Endothelial cell (in vitro differentiated cells): Measurements from ENCODE around the gene GABRG3. TPM values are rescaled to one million over a fixed set of nuclear protein-coding genes. Genes with fewer than 3 reads are reported as not detected.

Experiments used
- DNase-seq: peaks from one replicate; pipeline ENCODE4 v3.0.0; 2021; ENCODE audit warnings: low spot score
- H3K27ac Mint-ChIP-seq: one replicate; pipeline ENCODE4 v1.8.0; 2021; ENCODE audit warnings: mixed read lengths, inconsistent platforms; ENCODE audit not compliant: unreplicated experiment
- H3K27me3 Mint-ChIP-seq: one replicate; pipeline ENCODE4 v1.8.0; 2021; ENCODE audit warnings: mild to moderate bottlenecking, moderate library complexity, mixed read lengths, inconsistent platforms; ENCODE audit not compliant: unreplicated experiment
- H3K36me3 Mint-ChIP-seq: one replicate; pipeline ENCODE4 v1.8.0; 2021; ENCODE audit warnings: mild to moderate bottlenecking, low read depth, mixed read lengths, inconsistent platforms; ENCODE audit not compliant: unreplicated experiment
- H3K4me1 Mint-ChIP-seq: one replicate; pipeline ENCODE4 v1.8.0; 2021; ENCODE audit warnings: mild to moderate bottlenecking, mixed read lengths, inconsistent platforms; ENCODE audit not compliant: unreplicated experiment
- H3K4me3 Mint-ChIP-seq: one replicate; pipeline ENCODE4 v1.8.0; 2021; ENCODE audit warnings: mild to moderate bottlenecking, mixed read lengths, inconsistent platforms; ENCODE audit not compliant: unreplicated experiment
- H3K9me3 Mint-ChIP-seq: one replicate; pipeline ENCODE4 v1.8.0; 2021; ENCODE audit warnings: mixed read lengths, inconsistent platforms; ENCODE audit not compliant: unreplicated experiment
- CTCF ChIP-seq: fragments of 200-600 bp; sonication (generic); IDR thresholded peaks from one replicate; pipeline ENCODE4 v1.5.0; 2021; ENCODE audit warnings: antibody characterized with exemption; ENCODE audit not compliant: unreplicated experiment
- total RNA-seq: library from RNA; stranded (reverse); fragmentation: NEBNext Ultra II Directional; extraction: Animal tissue kit (Norgen Biotek cat#: 25700); gene quantifications from one replicate; pipeline ENCODE4 v1.2.1, GENCODE V29; 2021; ENCODE audit not compliant: unreplicated experiment

The GABRG3 gene
- total RNA-seq, 1 donor from 2014 or later = 0.21 TPM

DNA sequence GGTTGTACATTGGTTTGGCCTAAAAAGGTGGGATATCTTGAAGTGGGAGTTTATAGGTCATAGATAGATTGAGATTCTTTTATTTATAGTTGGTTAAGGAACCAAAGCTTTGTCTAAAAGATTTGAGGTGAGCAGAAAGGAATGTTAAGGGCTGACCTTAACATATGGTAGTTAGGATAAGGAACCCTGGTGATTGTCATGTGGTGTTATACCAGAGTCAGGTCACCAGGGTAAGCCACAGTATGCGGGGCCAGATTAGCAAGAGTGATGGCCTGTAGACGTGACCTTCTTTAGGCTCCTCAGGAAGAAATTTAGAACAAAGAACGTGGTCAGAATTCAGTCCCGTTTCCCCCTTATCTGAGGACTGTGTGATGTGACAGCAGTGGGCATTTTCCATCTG lies 249.2 kb downstream of the GABRG3 start:
- no peak for DNase-seq
- Mint-ChIP-seq H3K27me3 (peaks cover 2% of the 10 kb centered on the region), H3K9me3 (no peaks in the 10 kb centered on the region), H3K4me3 (no peak overlapping the region), H3K36me3 (no peaks in the 10 kb centered on the region), H3K4me1 (peaks cover 7% of the 10 kb centered on the region), H3K27ac (no peak overlapping the region)
- TF ChIP-seq CTCF = no peak

GRCh38 chr15:27222479-27222878 lies 251.5 kb downstream of the GABRG3 start:
- Mint-ChIP-seq H3K27me3 (peaks cover 2% of the 10 kb centered on the region), H3K9me3 (no peaks in the 10 kb centered on the region), H3K36me3 (no peaks in the 10 kb centered on the region), H3K27ac (no peak overlapping the region), H3K4me3 (no peak overlapping the region), H3K4me1 (peaks cover 7% of the 10 kb centered on the region)
- DNase-seq = no peak
- TF ChIP-seq CTCF = no peak

DNA sequence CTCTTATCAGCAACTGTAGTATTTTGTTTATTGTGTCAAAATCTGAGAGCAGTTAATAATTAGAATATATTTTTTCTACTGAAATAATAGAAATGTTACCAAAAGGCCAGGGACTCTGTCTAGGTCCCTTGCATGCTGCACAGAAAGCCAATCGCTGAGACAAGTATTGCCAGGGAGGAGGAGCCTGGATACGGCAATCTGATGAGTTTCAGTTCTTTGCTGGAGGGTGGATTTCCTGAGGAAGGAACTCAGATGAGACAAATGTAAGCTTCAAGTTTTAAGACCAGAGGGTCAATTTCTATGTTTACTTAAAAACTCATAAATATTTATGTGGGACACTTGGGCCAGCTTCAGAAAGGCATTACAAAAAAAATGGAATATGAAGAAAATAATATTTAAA lies 252.2 kb downstream of the GABRG3 start:
- no peak overlapping the region for H3K4me3 Mint-ChIP-seq
- no peaks in the 10 kb centered on the region for H3K36me3 Mint-ChIP-seq
- H3K27me3 Mint-ChIP-seq = peaks cover 2% of the 10 kb centered on the region
- peaks cover 7% of the 10 kb centered on the region for H3K4me1 Mint-ChIP-seq
- no peak overlapping the region for H3K27ac Mint-ChIP-seq
- DNase-seq = no peak
- H3K9me3 Mint-ChIP-seq = no peaks in the 10 kb centered on the region
- TF ChIP-seq CTCF = no peak

DNA sequence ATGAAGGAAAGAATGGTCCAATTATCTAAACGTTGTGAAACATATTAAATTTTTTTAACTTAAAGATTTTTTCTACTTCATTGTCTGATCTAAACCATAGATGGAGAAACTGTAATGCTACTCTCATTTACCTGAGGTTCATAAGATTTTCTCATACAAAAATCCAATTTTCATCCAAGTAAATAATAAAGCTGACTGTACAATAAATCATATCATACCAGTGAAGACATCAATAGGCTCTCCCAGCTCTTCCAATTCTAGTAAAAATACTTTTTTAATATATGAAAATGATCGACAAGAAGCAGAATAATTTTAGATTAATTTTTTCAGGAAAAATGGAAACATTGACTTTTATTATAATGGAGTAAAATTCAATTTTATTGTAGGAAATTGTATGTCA lies 260.8 kb downstream of the GABRG3 start:
- no peak overlapping the region for H3K4me3 Mint-ChIP-seq
- no peak for DNase-seq
- H3K27ac Mint-ChIP-seq = no peak overlapping the region
- H3K9me3 Mint-ChIP-seq = no peaks in the 10 kb centered on the region
- H3K27me3 Mint-ChIP-seq = no peaks in the 10 kb centered on the region
- no peaks in the 10 kb centered on the region for H3K36me3 Mint-ChIP-seq
- H3K4me1 Mint-ChIP-seq = peaks cover 4% of the 10 kb centered on the region
- no peak for TF ChIP-seq CTCF

DNA sequence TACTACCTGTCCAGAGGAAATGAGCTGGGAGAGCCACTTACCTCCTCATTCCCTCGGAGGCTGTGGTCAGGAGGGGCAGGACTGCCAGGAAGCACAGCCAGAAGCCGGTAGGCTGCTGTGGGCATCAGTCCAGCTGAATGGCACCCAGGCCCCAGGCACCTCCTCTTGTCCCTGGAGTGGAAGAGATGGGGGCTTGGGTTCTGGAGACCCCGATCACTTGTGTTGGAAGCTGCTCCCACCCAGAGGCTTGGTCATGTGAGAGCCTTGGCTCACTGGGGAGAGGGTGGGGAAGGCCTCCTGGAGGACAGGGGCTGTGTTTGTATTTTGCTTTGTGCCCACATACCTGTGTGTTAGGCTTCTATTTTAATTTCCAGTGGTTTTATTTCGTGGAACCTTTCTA lies 261.9 kb downstream of the GABRG3 start:
- Mint-ChIP-seq H3K4me3 (no peak overlapping the region), H3K36me3 (no peaks in the 10 kb centered on the region), H3K27me3 (no peaks in the 10 kb centered on the region), H3K27ac (no peak overlapping the region), H3K4me1 (peaks cover 4% of the 10 kb centered on the region), H3K9me3 (no peaks in the 10 kb centered on the region)
- TF ChIP-seq CTCF = no peak
- no peak for DNase-seq
